GM21381 (cell line): ENCODE results near the gene SLC29A2.

Source experiments
- ATAC-seq: cut with Tn5 transposase; IDR thresholded peaks from one replicate; pipeline ENCODE4 v1.9.1; 2021; ENCODE audit warnings: mild to moderate bottlenecking, moderate library complexity; ENCODE audit not compliant: unreplicated experiment

Gene SLC29A2

DNA sequence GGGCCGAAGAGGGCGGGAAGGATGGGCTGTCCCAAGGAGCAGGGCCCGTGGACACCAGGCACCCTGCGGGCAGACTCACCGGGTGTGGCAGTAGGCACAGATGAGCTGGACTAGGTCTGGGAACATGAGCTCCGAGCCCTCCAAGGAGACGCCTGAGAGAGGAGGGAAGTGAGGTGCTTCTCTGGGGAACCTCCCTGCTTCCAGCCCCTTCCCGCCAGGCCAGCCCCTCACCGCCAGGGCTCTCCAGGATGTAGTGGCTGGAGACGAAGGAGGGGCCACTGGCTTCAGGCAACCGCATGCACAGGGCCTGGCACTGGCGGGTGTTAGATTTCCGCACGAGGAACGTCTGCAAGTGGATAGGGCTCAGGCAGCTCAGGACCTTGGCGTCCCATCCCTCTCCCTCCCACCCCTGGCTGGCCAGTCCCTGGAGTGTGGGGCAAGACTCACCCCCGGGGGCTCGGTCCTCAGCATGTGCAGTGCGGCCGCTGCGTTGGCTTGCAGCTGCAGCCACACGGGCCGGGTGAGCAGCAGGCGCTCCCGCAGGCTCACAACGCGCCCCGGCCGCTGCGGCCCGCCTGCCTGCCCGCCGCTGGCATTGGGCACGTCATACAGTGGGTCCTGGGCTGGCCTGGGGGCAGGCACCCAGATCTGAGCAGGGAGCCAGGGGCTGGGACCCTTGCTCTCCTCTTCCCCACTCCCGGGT is 35.9 kb downstream of the SLC29A2 start:
- no peak for ATAC-seq

DNA sequence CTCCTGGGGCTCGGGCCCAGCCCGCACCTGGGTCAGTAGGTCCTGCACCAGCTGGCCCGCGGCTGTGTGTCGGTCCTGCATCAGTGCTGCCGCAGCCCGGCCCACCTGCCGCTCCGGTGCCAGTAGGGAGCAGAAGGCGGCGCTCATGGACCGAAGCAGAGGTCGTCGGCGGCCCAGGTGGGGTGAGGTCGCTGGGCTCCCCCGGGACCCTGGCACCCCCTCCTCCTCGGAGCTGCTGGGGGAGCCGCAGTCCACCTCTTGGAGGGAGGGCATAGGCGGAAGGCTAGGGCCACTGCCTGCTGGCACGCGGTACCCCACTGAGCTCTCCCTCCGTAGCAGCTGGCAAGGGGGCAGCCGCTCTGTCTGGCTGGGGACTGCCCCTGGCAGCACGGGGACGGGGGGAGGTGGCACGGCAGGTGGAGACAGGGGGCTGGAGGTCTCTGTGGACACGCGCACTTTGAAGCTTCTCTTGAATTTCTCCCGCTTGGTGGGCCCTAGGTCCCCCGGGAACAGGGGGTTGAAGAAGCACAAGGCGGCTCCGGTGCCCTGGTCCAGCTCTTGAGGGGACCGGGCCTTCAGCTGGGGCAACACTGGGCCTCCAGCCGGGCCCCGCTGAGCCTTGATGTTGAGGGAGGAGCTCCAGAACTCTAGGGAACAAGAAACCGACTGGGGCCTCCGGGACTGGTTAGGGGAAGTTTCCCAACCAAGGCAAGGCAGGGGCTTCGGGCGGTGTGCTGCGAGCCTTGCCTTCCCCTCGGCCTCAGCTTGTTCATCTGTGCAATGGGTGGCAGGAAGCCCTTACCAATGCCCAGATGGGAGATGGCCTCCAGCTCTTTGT is 36.7 kb downstream of the SLC29A2 start:
- no peak for ATAC-seq

DNA sequence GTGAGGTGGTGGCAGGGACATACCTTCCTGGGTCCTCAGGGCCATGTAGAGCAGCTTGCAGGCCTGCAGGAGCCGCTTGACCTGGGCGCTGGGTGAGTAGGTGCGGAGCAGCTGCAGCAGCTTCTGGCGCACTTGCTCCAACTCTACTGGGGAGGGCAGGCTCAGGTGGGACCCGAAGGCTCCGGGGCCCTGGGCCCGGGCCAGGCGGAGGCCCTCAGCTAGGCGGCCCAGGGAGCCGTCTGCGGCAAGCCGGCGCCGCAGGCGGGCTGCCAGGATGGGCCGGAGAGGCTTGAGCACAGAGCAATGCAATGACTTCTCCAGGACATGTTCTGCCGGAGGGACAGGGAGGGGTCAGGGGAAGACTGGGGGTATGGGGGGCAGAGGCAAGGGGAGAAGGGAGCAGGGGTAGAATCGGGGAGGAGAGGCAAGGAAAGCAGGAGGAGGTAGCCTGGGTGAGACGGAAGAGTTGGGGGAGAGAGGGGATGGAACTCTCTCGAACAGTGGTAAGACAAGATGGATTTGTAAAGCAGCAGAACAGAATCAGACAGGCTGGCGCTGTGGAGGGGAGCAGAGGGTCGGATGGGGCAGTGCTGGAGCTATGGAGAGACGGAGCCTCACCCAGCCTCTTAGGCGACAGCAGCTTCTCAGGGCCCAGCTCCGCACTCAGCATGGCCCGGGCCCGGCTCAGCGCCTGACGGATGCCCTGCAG is 37.5 kb downstream of the SLC29A2 start:
- ATAC-seq, result no peak

DNA sequence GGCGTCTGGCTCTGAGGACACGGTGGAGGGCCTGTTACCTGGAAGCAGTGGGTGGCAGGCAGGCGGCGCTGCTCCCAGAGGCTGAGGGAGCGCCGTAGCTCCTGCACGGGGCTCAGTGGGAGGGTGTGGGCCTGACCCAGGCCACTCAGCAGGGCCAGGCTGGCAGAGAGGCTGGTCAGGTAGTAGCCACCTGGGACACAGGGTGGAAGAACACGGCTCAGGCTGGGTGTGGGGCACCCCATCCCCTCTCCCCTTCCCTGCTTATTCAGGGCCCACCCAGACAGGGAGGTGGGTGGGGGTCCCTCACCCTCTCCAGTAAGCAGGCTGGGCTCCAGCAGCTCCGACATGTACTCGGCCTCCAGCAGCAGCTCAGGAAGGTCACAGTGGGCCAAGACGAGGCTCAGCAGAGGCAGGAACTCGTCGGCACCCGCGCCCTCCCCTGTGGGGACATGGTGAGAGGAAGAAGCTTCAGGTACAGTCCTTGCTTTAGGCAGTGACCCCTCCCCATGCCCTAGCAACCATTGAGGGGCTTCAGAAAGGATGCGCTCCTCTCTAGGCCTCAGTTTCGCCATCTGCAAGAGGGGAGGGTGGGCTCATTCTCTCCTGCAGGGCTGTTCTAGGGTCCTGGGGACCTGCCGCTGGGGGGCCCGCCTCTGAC is 38.2 kb downstream of the SLC29A2 start:
- no peak for ATAC-seq

DNA sequence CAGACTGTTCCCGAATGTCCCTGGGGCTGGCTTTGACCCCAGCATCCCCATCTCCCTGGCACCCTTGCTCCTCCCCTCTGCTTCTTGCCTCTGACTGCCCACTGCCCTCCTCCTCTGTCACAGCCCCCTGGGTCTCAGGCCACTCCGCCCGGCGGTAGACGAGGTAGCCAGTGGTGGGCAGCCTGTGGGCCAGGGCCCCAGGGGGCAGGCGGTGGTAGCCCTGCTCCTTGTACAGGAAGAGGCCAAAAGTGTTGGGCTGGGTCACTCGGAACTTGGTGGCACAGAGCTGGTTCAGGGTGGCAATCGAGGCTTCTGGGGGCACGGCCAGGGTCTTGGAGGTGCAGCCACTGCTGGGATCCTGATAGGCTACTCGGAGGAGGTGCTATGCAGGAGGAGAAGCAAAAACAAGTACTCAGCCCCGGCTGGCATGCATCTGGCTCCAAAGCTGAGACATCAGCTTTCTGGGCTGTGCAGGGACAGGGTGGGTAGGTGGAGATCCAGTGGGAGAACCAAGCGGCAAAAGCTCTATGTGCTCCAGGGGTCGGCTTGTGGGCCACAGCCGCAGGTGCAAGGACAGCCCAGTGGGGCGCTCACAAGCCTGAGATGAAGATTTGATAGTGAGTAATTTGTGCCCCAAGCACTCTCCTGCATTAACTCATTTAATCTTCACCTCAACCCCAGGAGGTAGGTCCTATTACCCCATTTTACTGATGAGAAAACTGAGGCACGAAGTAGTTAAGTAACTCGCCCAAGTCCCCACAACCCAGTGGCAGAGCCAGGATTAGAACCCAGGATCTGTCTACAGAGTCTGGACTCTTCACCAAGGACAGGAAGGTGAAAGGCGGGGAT is 39.0 kb downstream of the SLC29A2 start:
- no peak for ATAC-seq

DNA sequence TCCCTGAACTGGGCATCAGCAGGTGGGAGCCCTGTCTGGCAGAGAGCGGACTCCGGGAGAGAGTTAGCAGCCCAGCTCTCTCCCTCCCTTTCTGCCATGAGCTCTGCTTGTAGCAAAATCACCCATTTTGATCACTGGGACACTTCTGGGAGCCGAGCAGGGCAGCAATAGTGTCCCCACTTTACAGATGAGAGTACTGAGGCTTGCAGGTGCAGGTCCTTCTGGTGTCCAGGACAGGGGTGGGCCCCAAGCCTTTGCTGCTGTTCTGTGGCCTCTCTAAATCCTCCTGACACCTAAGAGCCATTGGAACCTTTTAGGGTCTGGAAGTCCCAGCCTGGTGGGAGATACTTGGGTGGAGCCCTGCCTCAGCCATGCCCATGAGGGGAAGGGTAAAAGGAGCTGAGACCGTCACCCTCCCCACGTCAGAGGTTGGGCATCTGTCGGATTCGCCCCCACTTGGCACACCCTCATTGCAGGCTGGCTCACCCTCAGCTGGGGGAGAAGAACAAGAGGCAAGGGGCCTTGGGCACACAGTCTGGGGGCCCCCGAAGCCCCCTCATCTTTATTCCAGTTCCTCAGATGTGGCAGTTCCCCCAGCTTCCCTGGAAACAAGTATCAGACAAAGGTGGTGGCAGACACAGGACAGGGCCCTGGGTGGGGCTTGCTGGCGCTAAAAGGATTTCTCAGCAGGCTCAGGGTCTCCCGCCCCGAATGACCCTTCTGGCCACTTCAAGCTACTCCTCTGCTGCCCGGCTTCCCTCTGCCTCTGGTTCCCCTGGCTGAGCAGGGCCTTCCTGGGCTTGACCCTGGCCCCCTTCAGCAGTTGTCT is 39.8 kb downstream of the SLC29A2 start:
- ATAC-seq, result no peak

DNA sequence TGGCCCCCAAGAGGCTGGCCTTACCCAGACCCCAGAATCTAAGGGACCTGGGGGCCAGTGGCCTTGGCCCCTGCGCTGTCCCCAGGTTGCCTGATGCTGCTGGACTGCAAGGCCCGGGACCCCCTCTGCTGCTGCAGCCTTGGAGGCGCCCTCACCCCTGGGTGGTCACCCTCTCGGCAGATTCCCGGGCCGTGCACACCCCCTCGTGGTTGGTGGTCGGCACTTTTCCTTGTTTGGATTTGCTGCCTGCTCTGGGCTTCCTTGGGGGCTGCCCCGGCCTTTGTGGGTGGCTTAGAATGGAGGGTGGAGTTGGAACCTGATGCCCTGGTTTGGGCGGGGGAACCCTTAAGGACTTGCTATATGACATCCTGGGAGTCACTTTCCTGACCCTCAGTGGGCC is 40.6 kb downstream of the SLC29A2 start:
- no peak for ATAC-seq

DNA sequence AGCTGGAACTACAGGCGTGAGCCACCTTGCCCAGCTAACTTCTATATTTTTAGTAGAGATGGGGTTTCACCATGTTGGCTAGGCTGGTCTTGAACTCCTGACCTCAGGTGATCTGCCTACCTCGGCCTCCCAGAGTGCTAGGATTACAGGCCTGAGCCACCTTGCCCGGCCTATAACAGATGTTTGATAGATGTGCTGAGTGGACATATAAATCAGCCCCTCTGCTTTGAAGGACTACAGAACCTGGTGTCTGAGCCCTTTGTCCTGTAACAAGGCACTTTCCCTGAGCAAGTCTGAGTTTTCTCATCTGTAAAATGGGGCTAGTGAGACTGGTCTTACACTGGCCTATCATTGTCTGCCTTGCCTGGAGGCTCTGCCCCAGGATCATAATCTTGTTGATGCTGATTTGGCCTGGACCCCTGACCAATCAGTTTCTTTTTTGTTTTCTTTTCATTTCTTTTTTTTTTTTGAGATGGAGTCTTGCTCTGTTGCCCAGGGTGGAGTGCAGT is 42.3 kb downstream of the SLC29A2 start:
- no peak for ATAC-seq

DNA sequence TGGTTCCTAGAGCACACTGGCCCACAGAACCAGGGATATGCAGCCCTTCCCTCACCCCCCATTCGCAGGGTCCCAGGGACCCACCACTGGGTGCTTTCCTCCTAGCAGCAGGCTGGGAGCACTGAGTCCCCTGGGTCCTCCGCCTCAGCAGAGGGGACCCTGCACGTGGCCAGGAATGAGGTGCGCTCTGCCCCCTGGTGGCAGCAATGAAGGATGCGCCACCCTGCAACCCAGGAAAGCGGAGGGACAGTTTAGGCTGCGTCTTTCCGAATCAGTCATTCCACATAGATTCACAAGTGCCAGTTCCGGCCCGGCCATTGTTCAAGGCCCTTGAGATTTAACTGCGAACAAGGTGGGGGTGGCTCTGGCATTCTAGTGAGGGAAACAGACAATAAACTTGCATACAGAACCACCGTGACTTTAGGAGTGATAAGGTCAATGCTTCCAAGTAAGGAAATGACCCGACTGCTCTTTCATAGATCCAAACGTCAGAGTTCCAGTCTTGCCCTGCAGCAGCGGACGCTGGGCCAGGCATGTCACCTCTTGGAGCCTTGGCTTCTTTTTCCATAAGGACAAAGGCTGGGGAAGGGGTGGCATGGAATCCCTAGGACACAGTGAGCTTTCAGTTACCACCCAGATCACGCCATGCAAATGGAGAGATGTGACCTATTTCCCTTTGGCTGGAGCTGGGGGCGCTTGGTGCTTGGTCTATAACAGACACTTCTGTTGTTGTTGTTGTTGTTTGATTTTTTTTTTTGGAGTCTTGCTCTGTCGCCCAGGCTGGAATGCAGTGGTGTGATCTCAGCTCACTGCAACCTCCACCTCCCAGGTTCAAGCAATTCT is 43.0 kb downstream of the SLC29A2 start:
- ATAC-seq, result no peak

DNA sequence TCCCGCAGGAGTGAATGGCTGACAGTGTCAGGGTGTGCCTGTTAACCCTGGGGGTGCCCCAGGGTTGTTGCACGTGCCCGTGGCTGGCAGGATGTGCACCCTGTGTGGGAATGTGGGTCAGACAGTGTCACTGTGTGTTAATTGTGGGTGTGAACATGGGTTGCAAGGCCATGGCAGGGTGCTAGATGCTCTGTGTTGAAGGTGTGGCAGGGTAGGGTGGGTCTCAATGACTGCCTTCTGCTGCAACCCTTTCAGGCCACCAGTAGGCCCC is 43.6 kb downstream of the SLC29A2 start:
- ATAC-seq, result no peak

DNA sequence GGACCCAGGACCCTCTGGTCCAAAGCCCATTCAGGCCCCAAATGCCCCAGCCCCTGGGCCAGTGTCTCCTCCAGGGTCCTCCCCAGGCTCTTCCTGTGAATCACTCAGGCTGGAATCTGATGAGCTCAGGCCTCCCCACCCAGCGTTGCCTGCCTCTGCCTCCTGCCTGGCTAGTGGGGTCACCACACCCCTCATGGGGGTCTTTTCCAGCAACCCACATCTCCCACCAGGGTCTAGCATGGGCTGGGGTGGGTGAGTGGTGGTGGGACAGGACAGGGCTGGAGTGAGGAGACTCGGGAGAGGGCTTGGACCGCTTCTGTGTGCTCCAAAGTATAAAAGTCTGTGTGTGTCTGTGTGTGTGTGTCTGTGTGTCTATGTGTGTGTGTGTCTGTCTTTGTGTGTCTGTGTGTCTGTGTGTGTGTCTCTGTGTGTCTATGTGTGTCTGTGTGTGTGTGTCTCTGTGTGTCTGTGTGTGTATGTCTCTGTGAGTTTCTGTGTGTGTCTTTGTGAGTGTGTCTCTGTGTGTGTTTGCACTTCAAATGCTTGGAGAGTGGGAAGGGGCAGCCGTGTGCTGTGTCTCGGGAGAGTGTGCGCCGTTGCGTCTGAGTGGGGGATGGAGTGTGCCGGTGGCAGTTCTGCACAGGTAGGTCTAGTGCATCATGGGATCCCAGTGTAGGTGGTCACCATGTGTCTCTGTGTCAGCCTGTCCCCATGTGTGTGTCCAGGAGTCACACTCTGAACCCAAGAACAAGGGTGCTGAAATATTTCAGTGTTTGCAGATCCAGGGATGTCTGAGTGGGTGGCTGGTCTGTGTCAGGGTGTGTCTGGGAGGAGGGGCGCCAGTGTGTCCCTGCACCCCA is 44.2 kb downstream of the SLC29A2 start:
- no peak for ATAC-seq

DNA sequence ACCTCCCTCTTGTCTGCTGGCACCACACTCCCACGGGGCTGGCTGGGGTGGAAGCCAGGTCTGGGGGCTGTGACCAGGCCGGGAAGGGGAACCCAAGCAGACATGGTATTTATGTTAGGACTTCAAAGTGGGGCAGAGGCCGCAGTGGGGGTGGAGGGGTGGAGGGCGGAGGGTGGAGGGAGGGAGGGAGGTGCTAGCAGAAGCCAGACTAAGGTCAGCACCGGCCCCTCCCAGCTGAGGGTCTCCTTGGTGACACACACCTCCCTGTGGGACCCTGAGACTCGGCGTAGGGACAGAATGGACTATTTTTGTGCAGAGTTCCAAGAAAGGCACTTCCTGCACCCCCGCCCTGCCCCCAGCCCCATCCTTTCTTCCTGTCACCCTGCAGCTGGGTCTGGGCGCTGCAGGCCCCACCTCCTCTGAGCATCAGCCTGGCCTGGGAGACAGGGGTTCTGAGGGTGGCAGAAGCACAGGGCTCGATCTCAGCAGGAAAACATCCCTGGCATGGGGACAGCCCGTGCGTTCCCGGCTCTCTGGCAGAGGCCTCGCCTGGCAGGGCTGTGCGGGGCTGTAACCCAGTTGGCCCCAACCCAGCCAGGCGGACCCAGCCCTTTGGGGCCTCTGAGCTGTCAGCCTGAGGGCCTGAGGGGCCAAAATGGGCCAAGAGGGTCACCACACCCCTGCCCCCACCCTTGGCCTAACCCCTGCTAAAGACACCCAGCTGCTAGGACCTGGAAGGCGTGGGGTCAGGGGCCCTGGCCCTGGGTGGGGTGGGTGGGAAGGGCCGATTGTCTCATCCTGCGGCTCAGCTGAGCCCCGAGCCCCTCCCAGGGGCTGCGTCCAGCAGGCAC is 45.1 kb downstream of the SLC29A2 start:
- no peak for ATAC-seq

DNA sequence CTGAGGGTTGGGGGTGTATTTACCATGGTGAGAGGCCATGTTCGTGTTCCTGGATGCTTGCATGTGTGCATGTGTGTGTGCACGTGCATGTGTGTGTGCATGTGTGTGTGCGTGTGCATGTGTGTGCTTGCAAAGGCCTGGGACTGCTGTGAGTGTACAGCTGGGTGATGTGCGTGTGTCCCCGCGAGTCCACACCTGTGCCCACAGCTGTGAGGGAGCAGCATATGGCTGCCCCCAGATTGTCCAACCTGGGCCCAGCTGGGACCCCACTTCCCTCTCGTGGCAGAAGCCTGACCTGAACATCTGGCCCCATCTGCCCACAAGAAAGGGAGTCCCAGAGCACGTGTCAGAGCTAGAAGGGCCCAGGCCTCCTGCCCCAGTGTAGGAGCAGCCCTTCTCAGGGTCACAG is 46.3 kb downstream of the SLC29A2 start:
- ATAC-seq, result no peak

DNA sequence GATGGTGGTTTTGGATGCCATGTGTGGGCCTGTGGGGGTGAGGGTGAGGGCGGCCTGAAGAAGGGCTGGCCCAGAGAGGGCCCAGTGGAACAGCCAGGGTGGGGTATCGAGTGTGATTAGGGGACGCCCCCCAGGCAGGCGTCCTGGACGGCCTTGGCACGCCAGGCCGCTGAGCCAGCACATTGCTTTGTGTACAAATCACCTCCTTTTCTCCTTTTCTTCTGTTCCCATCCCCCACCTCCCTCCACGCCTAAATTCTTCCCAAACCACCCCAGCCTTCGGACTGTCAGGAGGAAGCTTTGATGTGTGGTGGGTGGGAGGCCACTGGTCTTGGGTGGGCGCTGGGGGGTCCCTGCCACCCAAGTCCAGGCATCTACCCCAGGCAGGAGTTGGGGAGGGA is 46.9 kb downstream of the SLC29A2 start:
- ATAC-seq, result no peak

DNA sequence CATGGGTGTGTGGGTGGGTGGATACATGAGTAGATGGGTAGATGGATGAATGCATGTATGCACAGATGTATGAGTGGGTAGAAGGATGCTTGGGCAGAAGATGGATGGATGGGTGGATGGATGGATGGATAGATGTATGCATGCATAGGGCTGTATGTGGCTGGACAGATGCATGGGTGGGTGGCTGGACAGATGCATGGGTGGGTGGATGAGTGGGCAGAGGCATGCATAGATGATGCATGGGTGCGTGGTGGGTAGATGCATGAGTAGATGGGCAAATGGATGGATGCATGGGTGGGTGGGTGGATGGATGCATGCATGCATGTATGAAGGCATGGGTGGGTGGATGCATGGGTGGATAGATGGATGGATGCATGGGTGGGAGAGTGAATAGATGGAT is 47.9 kb downstream of the SLC29A2 start:
- no peak for ATAC-seq

DNA sequence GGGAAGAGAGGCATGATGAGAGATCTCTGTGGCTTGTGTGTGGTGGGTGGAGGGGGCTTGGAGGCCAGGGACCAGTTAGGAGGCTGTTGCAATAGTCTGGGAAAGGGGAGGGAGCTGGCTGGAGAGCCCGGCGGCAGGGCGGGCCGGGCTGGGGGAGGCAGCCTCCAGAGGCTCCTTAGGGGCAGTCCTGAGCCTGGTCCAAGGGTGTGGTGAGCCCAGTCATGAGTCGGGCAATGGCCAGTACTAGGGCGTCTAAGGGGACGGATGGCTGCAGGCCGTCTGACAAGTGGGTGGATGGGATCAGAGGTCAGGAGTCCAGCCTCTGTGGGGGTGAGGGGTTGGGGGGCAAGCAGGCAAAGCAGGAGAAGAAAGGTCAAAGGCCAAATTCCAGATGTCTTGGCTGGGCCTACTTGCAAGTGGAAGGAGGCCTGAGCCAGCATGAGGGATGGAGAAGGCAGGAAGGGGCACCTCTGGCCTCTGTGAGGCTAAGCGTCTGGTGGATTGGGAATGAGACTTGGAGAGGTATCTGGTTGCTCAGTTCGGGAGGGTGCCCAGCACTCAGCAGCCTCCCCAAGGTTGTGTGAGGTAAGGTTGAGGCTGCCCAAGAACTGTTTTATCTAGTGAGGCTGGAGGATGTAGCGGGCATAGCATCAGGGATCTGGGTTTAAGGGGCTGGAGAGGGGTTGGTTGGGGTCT is 48.7 kb downstream of the SLC29A2 start:
- no peak for ATAC-seq
